Glomerular visceral epithelial cell (primary cell): ENCODE results near the gene RXRG.

Source experiments
- DNase-seq: peaks from one replicate; pipeline ENCODE4 v3.0.0-alpha.2; 2016; ENCODE audit errors: extremely low spot score

The RXRG gene

GRCh38 chr1:165449131-165449530, 4.2 kb upstream of the RXRG start:
- DNase-seq = no peak

DNA sequence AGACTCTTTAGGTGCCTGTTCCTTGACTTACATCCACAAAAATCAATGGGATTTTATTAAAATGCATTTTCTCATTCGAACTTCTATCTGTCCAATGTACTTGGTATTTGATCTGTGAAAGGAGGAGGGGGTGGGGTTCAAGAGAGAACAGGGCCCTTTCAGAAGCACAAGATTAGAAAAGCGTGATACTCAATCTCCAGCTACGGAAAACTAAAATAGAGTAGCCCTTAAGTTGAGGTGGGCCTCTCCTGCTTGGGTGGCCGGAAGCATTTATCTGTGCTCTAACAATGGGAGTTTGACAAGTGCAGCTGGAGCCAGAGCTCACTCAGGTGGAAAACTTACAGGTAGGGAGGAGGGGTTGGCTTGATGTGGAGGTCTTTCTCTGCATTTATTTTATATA, 462 bp upstream of the RXRG start:
- DNase-seq = no peak

DNA sequence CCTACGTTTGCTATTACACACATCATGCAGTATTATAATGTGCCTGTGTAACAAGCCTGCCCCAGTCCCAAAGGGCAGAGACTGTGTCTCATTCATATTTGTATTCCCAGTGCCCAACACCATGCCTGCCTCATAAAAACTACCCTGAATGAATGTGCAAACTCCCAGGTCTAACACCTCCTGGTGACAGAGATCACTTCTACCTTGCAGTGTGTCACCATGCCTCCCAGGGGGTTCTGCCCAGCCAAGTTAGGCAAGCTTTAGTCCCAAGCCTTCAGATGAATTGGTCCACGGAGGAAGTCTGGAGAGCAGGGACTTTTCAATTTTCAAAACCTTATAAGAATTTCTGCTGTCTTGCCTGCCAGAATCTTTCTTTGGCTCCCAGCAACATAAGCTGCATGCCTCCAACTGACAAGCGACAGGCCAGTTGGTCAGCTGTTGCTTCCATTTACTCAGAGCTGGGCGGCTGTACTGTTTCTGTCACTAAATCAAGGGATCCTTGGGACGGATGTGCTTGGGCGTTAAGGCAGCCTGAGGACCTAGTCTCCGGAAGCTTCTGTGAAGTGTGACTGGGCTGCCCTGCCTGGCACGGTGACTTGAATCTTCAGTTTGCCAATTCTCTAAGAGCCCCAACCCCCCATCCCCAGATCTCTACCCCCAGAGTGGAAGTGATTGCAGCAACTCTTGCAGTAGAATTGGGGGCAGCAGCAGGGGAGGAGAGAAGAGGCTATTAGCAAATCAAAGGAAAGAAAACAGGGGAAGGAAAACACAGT, 1.2 kb downstream of the RXRG start:
- no peak for DNase-seq

DNA sequence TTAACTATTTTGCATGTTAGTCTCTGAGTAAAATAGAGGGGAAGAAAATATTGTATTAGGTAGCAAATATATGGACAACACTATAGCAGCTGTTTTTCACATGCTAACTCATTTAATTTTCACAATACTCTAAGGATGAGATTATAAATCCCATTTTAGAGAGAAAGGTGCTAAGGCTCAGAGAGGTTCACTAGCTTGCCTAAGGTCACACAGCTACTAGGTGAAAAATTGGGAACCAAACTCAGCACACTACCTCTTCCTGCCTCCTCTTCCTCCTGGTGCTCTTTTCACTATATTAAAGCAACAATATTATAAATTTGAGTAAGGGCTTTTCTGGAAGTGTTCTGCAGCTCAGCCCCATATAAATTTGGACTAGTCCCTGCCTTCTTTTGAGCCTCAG, 2.3 kb downstream of the RXRG start:
- DNase-seq = no peak

DNA sequence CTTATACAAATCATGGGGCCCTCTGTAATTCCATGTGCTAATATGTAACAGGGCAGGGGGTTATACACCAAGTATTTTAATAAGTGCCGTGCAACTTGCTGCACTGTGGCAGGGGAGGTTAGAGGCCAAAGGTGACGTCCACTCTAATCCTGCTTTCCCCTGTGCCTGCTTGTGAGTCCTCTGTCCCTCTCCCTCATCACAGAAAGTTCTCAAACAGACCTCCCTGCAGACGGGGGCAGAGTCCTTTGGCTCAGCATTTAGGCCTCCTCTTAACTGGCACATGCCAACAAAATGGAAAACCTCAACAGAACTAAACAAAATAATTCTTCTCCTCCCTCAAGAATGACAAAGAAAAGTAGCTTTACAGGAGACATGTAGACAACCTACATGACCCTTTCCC, 2.9 kb downstream of the RXRG start:
- no peak for DNase-seq

DNA sequence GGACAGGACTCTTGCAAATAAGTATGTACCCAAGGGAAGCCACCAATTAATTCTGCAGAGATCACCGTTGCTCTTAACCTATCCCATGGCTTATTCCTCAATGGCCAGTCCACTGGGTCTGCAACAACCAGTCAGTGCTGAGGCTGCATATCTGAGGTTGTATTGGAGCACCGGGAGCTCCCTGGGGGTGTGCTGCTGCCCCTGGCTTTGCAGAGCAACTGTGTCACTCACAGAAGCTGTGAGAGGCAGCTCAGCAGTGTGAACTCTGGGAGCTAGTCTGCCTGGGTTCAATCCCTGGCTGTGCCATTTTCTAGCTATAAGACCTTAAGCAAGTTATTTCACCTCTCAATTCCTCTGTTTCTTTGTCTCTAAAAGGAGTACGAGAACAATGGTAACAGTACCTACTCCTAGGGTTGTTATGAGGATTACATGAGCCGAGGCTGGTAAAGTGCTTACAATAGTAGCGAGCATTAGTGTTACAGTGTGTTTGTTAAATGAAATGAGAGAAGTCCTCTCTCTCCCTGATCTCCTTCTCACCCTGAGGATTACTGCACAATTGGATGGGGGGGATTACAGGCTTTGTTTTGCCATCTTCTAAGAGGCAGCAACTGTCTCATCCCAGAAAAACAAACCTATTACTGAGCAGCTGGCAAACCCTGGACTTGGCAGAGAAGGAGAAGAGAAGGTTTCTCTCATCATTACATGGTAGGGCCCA, 3.6 kb downstream of the RXRG start:
- DNase-seq = no peak

GRCh38 chr1:165439330-165439729, 5.6 kb downstream of the RXRG start:
- DNase-seq = no peak

DNA sequence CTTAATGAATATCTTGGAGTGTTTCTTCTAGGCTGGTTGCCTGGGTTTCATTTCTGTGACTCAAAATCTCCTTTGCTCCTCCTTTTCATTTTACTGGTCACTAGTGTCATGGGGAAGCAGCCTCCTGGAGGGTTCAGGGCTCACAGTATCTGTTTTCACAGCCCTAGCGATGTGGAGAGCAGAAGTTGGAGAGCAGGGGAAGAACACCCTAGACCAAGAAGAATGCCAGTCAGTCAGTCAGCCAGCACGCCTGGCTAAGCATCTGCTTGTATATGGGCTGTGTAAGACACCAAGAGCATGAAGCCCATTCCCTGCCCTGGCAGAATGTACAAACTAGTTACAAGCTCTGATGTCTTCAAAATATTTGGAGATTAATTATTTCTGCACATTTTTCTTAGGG, 7.9 kb downstream of the RXRG start:
- no peak for DNase-seq

- DNase-seq = no peak
These were observed 9.1 kb downstream of the RXRG start for GRCh38 chr1:165435801-165436200.

- DNase-seq = no peak
These were observed 10.6 kb downstream of the RXRG start for GRCh38 chr1:165434281-165434680.

DNA sequence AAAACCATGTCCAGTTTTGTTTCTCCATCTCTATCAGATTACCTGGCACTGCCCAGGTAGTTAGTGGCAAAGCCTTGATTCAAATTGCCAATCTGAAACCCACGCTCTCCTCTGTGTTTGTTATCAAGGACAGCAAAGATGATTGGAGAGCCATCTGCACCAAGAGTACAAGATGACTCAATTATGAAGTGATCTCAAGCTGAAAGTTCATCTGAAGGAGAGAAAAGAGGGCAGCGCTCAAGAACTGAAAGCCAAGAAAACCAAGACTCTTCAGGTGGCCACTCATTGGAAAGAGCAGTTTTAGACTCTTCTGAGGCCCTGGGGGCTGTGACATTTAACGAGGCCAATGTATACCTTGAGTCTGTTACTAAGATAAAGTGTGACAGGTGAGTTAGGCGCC, 13.8 kb downstream of the RXRG start:
- DNase-seq = no peak

DNA sequence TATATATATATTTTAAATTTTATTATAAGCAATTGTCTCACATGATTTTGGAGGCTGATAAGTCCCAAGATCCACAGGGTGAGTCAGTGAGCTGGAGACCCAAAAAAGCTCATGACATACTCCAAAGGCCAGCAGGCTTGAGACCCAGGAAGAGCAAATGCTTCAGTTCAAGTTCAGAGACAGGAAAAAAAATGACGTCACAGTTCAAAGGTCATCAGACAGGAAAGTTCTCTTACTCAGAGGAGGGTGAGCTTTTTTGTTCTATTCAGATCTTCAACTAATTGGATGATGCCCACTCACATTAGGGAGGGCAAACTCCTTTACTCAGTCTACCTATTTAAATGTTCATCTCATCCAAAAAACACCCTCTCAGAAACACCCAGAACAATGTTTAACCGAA, 18.2 kb downstream of the RXRG start:
- no peak for DNase-seq

DNA sequence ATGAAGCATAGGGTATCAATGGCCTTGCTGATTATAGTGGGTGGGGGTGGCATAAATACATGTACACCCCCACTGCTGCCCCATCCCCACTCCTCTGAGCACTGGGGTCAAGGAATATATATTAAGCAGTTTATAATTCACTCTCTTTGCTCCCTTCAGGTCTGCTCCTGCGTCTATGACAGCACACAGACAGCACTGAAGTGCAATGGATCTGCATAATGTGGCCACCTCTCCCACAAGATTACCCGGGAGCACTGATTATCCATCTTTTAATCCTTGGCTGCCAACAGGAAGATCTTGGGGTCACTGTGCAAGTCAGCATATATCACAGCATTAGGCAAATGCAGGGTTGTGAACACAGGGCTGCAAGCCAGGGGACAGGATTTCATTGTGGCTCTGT, 19.3 kb downstream of the RXRG start:
- no peak for DNase-seq

DNA sequence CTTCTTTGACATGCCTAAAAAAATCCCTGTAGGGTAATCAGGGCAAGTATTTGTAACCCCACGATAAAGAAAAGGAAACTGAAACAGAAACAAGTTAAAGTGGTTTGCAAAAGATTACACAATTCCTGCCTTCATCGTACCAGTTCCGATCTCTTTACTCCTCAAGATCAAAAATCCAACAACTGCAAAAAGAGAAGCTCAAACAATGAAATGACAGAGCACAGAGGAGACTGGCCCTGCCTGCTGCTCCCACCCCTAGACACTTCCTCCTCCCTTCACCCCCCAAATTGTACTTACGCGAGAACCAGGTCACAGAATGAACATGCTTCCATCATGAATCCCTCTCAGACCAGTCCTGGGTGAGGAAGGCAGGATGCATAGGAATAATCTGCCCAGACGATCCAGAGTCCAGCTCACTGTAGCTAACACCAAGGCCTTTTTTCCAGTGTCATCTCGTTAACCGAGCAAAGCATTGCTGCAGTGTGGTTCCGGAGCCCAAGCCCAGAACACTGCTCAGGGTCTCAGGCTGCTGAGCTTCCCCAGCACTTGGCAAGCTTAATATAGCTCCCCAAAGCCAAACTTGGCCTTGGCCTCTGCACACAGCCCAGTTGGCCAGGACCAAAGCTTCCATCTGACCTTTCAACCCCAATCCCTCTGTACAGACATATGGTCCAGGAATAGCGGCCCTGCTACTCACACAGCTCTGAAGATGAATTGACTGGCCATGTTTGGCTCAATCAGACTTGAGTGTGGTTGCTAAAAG, 20.3 kb downstream of the RXRG start:
- DNase-seq = no peak

- no peak for DNase-seq
These were observed 21.8 kb downstream of the RXRG start for GRCh38 chr1:165423136-165423535.

DNA sequence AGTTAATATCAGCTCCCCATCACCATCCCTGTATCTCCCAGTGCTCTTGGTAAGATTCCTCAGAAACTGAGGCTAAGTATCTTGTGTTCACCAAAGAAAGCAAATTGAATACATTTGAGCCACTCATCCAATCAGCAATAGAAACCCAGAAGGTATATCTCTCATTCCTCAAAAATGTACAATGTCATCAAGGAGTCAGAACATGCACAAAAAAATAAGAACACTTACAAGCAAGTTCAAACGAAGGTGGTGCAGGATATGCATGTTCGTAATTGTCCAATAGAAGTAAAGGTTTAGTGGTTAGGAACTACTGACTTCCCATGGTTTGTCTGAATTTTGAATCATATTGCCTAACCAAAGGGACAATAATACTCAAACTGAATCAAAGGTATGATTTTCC, 24.3 kb downstream of the RXRG start:
- no peak for DNase-seq

GRCh38 chr1:165419839-165420238, 25.1 kb downstream of the RXRG start:
- no peak for DNase-seq

DNA sequence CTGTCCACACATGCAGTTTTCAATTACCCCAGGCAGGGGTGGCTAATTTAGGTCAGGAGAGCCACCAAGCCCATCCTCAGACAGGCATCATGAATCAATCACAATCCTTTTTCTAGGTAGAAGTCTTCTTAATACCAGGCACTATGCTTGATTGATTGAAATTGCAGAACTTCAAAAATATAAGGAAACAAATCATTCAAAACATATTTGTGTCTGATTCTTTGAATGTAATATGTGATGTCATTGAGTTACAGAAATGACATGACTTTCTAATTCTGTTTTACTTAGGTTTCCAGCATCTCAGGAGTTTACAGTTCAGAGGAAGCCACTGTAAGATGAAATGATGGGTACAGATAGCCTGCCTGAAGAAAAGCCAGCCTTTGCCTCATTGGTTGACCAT, 26.7 kb downstream of the RXRG start:
- DNase-seq = no peak

DNA sequence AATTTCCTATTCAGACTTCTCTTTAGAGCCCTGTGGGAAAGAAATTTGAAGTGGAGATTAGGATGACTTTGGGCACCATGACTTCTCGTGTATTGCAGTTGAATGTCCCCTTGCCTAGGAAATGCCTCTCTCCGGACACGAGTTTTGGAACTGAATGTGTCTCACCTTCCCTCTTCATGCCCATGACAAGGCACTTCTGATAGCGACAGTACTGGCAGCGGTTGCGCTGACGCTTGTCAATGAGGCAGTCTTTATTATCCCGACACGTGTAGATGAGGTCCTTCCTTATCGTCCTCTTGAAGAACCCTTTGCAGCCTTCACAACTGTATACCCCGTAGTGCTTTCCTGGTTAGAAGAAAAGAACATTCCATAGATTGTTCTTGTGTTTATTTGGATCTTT, 28.1 kb downstream of the RXRG start:
- no peak for DNase-seq

DNA sequence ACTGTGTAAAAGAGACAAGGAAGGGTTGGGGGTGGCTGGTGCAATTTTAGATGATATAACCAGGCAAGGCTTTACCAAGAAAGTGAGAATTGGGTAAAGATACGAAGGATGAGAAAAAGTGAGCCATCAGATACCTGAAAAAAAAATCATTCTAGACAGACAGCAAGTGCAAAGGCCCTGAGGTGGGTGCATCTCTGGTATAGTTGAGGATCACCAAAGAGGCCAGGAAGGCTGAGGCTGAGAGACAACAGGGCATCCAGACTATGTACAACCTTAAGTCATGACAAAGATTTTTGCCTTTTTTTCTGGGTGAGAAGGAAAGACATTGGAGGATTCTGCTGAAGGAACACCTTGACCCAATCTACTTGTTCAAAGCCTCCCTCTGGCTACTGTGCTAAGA, 29.9 kb downstream of the RXRG start:
- no peak for DNase-seq

DNA sequence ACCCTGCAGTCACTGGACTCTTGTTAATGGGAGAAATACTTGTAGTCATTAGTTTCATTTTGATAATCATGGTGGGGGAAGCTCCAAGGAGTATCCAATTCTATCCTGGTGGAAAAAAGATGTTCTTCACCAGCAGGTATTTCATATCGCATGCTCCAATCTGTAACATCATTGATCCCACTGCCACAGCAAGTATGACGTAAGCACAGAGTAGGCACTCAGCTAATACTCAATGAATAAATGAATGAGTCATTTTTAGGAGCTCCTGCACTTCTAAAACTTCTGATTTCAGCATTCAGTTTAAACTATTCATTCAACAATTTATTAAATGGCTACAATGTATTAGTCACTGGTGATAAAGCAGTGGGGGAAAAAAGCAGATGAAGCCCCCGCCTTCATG, 30.3 kb downstream of the RXRG start:
- DNase-seq = no peak

DNA sequence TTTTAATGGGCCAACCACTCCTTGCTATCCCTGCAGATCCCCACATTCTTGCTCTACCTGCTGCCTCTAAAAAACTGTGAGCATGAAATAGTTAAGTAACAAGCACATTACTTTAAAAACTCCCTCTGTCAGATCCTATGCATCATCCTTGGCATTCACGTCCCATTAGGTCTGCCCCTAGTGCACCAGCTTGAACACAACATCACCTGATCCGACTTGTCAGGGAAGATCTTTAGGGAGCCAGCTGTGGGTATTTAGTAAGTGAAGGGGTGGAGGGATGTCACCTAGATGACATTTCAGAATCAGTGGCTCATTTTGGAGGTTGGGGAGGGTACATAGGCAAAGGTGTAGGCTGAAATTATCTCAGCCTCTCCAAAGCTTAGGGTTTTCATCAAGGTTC, 33.5 kb downstream of the RXRG start:
- no peak for DNase-seq
